WTC11 (cell line): Measurements from ENCODE around the gene NEDD9. TPM values are rescaled to one million over a fixed set of nuclear protein-coding genes. Genes with fewer than 3 reads are reported as not detected.

Experiments
- ATAC-seq: fragments of 200-7000 bp; cut with Tn5 transposase; 2 replicates; pipeline ENCODE4 v1.10.0; 2021; ENCODE audit warnings: mild to moderate bottlenecking, moderate library complexity
- CTCF ChIA-PET: fragments of 300-600 bp; sonication (Branson Sonifier 250); formaldehyde crosslinking; loops from one replicate; lab custom pipeline; 2021; ENCODE audit warnings: antibody characterized with exemption; lab: Charles Lee
- POLR2A ChIA-PET: fragments of 350-600 bp; sonication (Branson Sonifier 250); formaldehyde crosslinking; loops from one replicate; lab custom pipeline; 2021; ENCODE audit warnings: antibody characterized with exemption; lab: Charles Lee
- DNase-seq: peaks from one replicate; pipeline ENCODE4 v3.0.0; 2021; ENCODE audit warnings: low spot score
- H3K27ac Mint-ChIP-seq: 2 replicates; pipeline ENCODE4 v1.8.0; 2021; ENCODE audit warnings: mixed read lengths
- H3K27me3 Mint-ChIP-seq: 2 replicates; pipeline ENCODE4 v1.8.0; 2021; ENCODE audit warnings: low read depth, mild to moderate bottlenecking, moderate library complexity, mixed read lengths
- H3K36me3 Mint-ChIP-seq: 2 replicates; pipeline ENCODE4 v1.8.0; 2021; ENCODE audit warnings: mixed read lengths
- H3K4me1 Mint-ChIP-seq: 2 replicates; pipeline ENCODE4 v1.8.0; 2022; ENCODE audit warnings: mixed read lengths
- H3K4me3 Mint-ChIP-seq: 2 replicates; pipeline ENCODE4 v1.8.0; 2021; ENCODE audit warnings: mild to moderate bottlenecking, moderate library complexity, mixed read lengths
- H3K9me3 Mint-ChIP-seq: 2 replicates; pipeline ENCODE4 v1.8.0; 2021; ENCODE audit warnings: mixed read lengths
- CREM ChIP-seq: sonication (generic); formaldehyde crosslinking; IDR thresholded peaks from 2 replicates; pipeline ENCODE4 v1.8.1; 2022; ENCODE audit warnings: mild to moderate bottlenecking, missing genetic modification reagents, moderate library complexity
- CTCF ChIP-seq: fragments of 200-600 bp; IDR thresholded peaks from 2 replicates; pipeline ENCODE4 v1.8.0; 2022; ENCODE audit warnings: antibody characterized with exemption
- FOXP4 ChIP-seq: sonication (generic); formaldehyde crosslinking; IDR thresholded peaks from 2 replicates; pipeline ENCODE4 v1.8.0; 2022; ENCODE audit warnings: mild to moderate bottlenecking, missing genetic modification reagents
- RELA ChIP-seq: sonication (generic); formaldehyde crosslinking; IDR thresholded peaks from 2 replicates; pipeline ENCODE4 v1.8.1; 2022; ENCODE audit warnings: missing genetic modification reagents, mild to moderate bottlenecking, borderline replicate concordance
- RORB ChIP-seq: fragments of 250-450 bp; sonication (Bioruptor Pico); IDR thresholded peaks from 2 replicates; pipeline ENCODE4 v1.9.0; 2021; ENCODE audit warnings: mild to moderate bottlenecking
- TEAD1 ChIP-seq: sonication (generic); formaldehyde crosslinking; IDR thresholded peaks from 2 replicates; pipeline ENCODE4 v1.8.0; 2022; ENCODE audit warnings: mild to moderate bottlenecking, missing genetic modification reagents
- USF2 ChIP-seq: sonication (generic); formaldehyde crosslinking; IDR thresholded peaks from 2 replicates; pipeline ENCODE4 v1.8.1; 2023; ENCODE audit warnings: mild to moderate bottlenecking, missing genetic modification reagents, moderate library complexity
- ZNF121 ChIP-seq: sonication (generic); formaldehyde crosslinking; IDR thresholded peaks from 2 replicates; pipeline ENCODE4 v1.8.0; 2023; ENCODE audit warnings: missing genetic modification reagents
- ZNF138 ChIP-seq: sonication (generic); formaldehyde crosslinking; conservative IDR thresholded peaks from 2 replicates; pipeline ENCODE4 v1.8.1; 2022; ENCODE audit warnings: mild to moderate bottlenecking, moderate library complexity, missing genetic modification reagents
- ZNF423 ChIP-seq: fragments of 250-450 bp; sonication (Bioruptor Pico); IDR thresholded peaks from 2 replicates; pipeline ENCODE4 v2.1.2; 2022; ENCODE audit warnings: mild to moderate bottlenecking, moderate library complexity
- ZNF532 ChIP-seq: fragments of 250-450 bp; sonication (Bioruptor Pico); IDR thresholded peaks from 2 replicates; pipeline ENCODE4 v1.9.0; 2021; ENCODE audit warnings: mild to moderate bottlenecking, borderline replicate concordance
- total RNA-seq: library from RNA; stranded (reverse); gene quantifications from 3 replicates; pipeline ENCODE4 v1.2.3, GENCODE V29; 2021

NEDD9 gene
- total RNA-seq, 1 experiment from 2014 or later, result 9.8 TPM

GRCh38 chr6:11149551-11149950, 82.9 kb downstream of the NEDD9 start:
- ChIA-PET CTCF (no interaction called here), POLR2A (interaction anchor here (0.6 kb wide), 1 partner anchor 9 kb away, joined by 3 read pairs; no protein-coding TSS in a partner anchor)
- H3K9me3 Mint-ChIP-seq, result no peaks in the 10 kb centered on the region
- ATAC-seq, result no peak
- H3K27me3 Mint-ChIP-seq, result no peaks in the 10 kb centered on the region
- no peak for DNase-seq
- no peaks in the 10 kb centered on the region for H3K36me3 Mint-ChIP-seq
- TF ChIP-seq USF2 (CRISPR knock-in tag) (no peak), CREM (no peak), ZNF138 (no peak), ZNF121 (CRISPR knock-in tag) (no peak)
- H3K4me3 Mint-ChIP-seq, result no peak overlapping the region
- H3K27ac Mint-ChIP-seq, result no peak overlapping the region
- H3K4me1 Mint-ChIP-seq, result peaks cover 45% of the 10 kb centered on the region

GRCh38 chr6:11146117-11146826, 86.2 kb downstream of the NEDD9 start:
- H3K9me3 Mint-ChIP-seq, result no peaks in the 10 kb centered on the region
- H3K27ac Mint-ChIP-seq, result no peak overlapping the region; the same call in 1 of the 2 replicates
- no peak overlapping the region for H3K4me3 Mint-ChIP-seq
- CTCF ChIA-PET, result interaction anchor here (2.7 kb wide), 1 partner anchor 96 kb away, joined by 6 read pairs; no protein-coding TSS in a partner anchor
- H3K4me1 Mint-ChIP-seq, result peaks cover 28% of the 10 kb centered on the region
- no peaks in the 10 kb centered on the region for H3K36me3 Mint-ChIP-seq
- TF ChIP-seq TEAD1 (0 out of 2 replicates have a peak, but pooled peaks have one; percentile 17), FOXP4 (CRISPR knock-in tag) (no peak), RELA (no peak), ZNF423 (CRISPR knock-in tag) (peak; percentile 91), RORB (no peak)
- ATAC-seq, result peak; percentile 61
- H3K27me3 Mint-ChIP-seq, result no peaks in the 10 kb centered on the region
- no peak for DNase-seq
- POLR2A ChIA-PET, result no interaction called here

GRCh38 chr6:11144393-11144851, 88.0 kb downstream of the NEDD9 start:
- ATAC-seq, result peak; percentile 81
- H3K4me1 Mint-ChIP-seq, result peaks cover 28% of the 10 kb centered on the region
- peak; percentile 77 for DNase-seq
- TF ChIP-seq CTCF, result peak; percentile 67
- no peak for TF ChIP-seq ZNF532 (CRISPR knock-in tag)
- no peak overlapping the region for H3K27ac Mint-ChIP-seq
- CTCF ChIA-PET, result interaction anchor here (0.9 to 2.7 kb wide), 8 partner anchors 23 to 352 kb away, joined by 3 to 22 read pairs (median 4); no protein-coding TSS in a partner anchor
- H3K36me3 Mint-ChIP-seq, result no peaks in the 10 kb centered on the region
- POLR2A ChIA-PET, result no interaction called here
- no peaks in the 10 kb centered on the region for H3K27me3 Mint-ChIP-seq
- no peak overlapping the region for H3K4me3 Mint-ChIP-seq
- H3K9me3 Mint-ChIP-seq, result peaks cover 3% of the 10 kb centered on the region; the same call in 1 of the 2 replicates
